Fibroblast of lung (primary cell): Measurements from ENCODE around the gene B3GNT9. TPM values are rescaled to one million over a fixed set of nuclear protein-coding genes. Genes with fewer than 3 reads are reported as not detected.
A peak's percentile ranks its signal among the peaks of the same experiment; 100 is the strongest.

Experiments
- DNase-seq, 2 donors: peaks; one replicate each; pipeline versions ENCODE4 v3.0.0 to v3.0.0-alpha.2; 2010; ENCODE audit warnings: low read depth in 2 of 2
- H2AFZ ChIP-seq: 2 replicates; pipeline ENCODE4 v1.5.1; 2012; ENCODE audit warnings: low read length, control low read depth, inconsistent platforms
- H3K27ac ChIP-seq: 2 replicates; pipeline ENCODE4 v1.5.1; 2011; ENCODE audit warnings: low read length, control low read depth; ENCODE audit not compliant: insufficient read depth
- H3K27me3 ChIP-seq: 2 replicates; pipeline ENCODE4 v1.5.1; 2011; ENCODE audit warnings: mild to moderate bottlenecking, low read length; ENCODE audit not compliant: control insufficient read depth, insufficient read depth
- H3K36me3 ChIP-seq: 2 replicates; pipeline ENCODE4 v1.5.1; 2011; ENCODE audit warnings: low read length; ENCODE audit not compliant: control insufficient read depth, insufficient read depth
- H3K4me1 ChIP-seq: 2 replicates; pipeline ENCODE4 v1.5.1; 2011; ENCODE audit warnings: low read length; ENCODE audit not compliant: control insufficient read depth, insufficient read depth; ENCODE audit errors: extremely low read depth
- H3K4me2 ChIP-seq: 2 replicates; pipeline ENCODE4 v1.5.1; 2011; ENCODE audit warnings: low read length, control low read depth; ENCODE audit not compliant: insufficient read depth; ENCODE audit errors: extremely low read depth
- H3K4me3 ChIP-seq, 4 experiments: fragments of 200-600 bp in 1 of 4; sonication (generic) in 1 of 4; replicated peaks in 1 of 4; 2 replicates each; pipeline ENCODE4 v1.5.1; 2011 to 2016; ENCODE audit warnings: low read length in 4 of 4, low read depth in 3 of 4, mild to moderate bottlenecking in 3 of 4, control low read depth in 2 of 4, inconsistent platforms in 1 of 4, mixed read lengths in 1 of 4; ENCODE audit not compliant: insufficient read depth in 1 of 4; ENCODE audit errors: control extremely low read depth in 1 of 4
- H3K79me2 ChIP-seq: 2 replicates; pipeline ENCODE4 v1.5.1; 2012; ENCODE audit warnings: mild to moderate bottlenecking, low read length, inconsistent platforms; ENCODE audit not compliant: control insufficient read depth, insufficient read depth
- H3K9ac ChIP-seq: 2 replicates; pipeline ENCODE4 v1.5.1; 2011; ENCODE audit warnings: mild to moderate bottlenecking, low read length, control low read depth; ENCODE audit not compliant: insufficient read depth
- H3K9me3 ChIP-seq: 2 replicates; pipeline ENCODE4 v1.5.1; 2012; ENCODE audit warnings: low read depth, low read length; ENCODE audit not compliant: control insufficient read depth, insufficient read depth
- H4K20me1 ChIP-seq: 2 replicates; pipeline ENCODE4 v1.5.1; 2011; ENCODE audit warnings: low read length; ENCODE audit not compliant: control insufficient read depth, insufficient read depth; ENCODE audit errors: extremely low read depth
- EZH2 ChIP-seq: IDR thresholded peaks from 2 replicates; pipeline ENCODE4 v1.5.1; 2012; ENCODE audit warnings: low read length, control low read depth, mild to moderate bottlenecking; ENCODE audit errors: missing control alignments
- polyA plus RNA-seq, 2 donors: library from polyadenylated mRNA; depleted of rRNA in 1 of 2; stranded (reverse) in 1 of 2; unstranded in 1 of 2; fragments of >200 nt; gene quantifications; 2 replicates each; pipeline ENCODE4 v1.2.1, GENCODE V29; 2011 to 2012; ENCODE audit warnings: missing spikeins in 1 of 2
- total RNA-seq: library from RNA; depleted of rRNA; stranded (reverse); fragments of >200 nt; gene quantifications from 2 replicates; pipeline ENCODE4 v1.2.1, GENCODE V29; 2014
- TF ChIP-seq, protein P1 (sequence below), 2 donors: IDR thresholded peaks in 1 of 2; conservative IDR thresholded peaks in 1 of 2; 1 replicate in 1 of 2; 2 replicates in 1 of 2; pipeline ENCODE4 v1.5.1; 2011 to 2012; ENCODE audit warnings: low read length in 2 of 2, control low read depth in 1 of 2, inconsistent platforms in 1 of 2, low read depth in 1 of 2, mild to moderate bottlenecking in 1 of 2

The B3GNT9 gene
- total and polyA plus RNA-seq, 2 donors (not counting 1 experiment from before 2014, with no cell fraction given) = 29.6 to 34.7 TPM

DNA sequence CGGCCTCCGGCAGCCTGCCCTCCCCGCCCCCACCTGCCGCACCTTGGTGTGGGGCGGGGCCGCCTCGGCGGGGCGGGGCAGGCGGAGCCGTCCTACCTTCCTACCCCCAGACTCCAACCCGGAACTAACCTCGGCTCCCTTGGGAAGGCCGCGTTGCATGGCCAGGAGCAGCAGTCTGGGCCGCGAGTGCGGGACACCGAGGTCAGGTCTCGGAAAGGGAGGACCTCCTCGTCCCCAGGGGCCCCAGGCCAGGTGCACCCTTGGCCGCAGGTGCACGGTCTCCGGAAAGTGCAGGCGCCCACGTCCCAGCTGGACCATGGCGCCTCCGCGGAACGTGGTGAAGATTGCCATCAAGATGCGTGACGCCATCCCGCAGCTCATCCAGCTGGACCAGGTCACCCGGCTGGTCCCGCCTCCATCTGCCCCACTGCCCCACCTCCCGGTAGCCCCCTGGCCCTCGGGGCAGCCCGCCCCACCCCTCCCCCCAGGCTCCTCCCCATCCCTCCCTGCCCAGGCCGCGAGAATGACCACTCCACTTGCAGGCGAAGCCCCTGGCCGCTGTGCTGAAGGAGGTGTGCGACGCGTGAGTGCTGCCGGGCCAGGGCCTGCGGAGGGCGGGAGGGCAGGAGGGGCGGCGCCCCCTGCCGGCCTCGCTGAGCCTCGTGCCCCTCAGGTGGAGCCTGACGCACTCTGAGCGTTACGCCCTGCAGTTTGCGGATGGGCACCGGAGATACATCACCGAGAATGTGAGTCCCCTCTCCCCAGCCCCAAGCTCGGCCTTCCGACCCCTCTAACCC is 48.4 kb upstream of the B3GNT9 start, which contains the start of gene ELMO3:
Gene ELMO3 (plus strand): TSS at position 121 of the 797 bp plus-strand sequence. CDS start 196 bp downstream, at position 317.
- H3K79me2 ChIP-seq = peaks cover 6% of the 10 kb centered on the region
- no peaks in the 10 kb centered on the region for H3K9me3 ChIP-seq
- no peak within 1 kb of the TSS for H3K4me2 ChIP-seq
- H3K36me3 ChIP-seq = peaks cover 54% of the 10 kb centered on the region
- H3K4me1 ChIP-seq = no peaks in the 10 kb centered on the region
- no peak within 1 kb of the TSS for H2AFZ ChIP-seq
- no peaks in the 10 kb centered on the region for H4K20me1 ChIP-seq
- no peaks in the 10 kb centered on the region for H3K27me3 ChIP-seq
- H3K9ac ChIP-seq = no peak within 1 kb of the TSS
- H3K27ac ChIP-seq = no peak within 1 kb of the TSS
- no peak for DNase-seq
- H3K4me3 ChIP-seq = no peak within 1 kb of the TSS
- TF ChIP-seq, protein P1, sequence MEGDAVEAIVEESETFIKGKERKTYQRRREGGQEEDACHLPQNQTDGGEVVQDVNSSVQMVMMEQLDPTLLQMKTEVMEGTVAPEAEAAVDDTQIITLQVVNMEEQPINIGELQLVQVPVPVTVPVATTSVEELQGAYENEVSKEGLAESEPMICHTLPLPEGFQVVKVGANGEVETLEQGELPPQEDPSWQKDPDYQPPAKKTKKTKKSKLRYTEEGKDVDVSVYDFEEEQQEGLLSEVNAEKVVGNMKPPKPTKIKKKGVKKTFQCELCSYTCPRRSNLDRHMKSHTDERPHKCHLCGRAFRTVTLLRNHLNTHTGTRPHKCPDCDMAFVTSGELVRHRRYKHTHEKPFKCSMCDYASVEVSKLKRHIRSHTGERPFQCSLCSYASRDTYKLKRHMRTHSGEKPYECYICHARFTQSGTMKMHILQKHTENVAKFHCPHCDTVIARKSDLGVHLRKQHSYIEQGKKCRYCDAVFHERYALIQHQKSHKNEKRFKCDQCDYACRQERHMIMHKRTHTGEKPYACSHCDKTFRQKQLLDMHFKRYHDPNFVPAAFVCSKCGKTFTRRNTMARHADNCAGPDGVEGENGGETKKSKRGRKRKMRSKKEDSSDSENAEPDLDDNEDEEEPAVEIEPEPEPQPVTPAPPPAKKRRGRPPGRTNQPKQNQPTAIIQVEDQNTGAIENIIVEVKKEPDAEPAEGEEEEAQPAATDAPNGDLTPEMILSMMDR (conservative IDR thresholded peaks at IDR 0.05 in 1 of 2, IDR thresholded peaks at IDR 0.05 in 1 of 2; ENCODE audit: low read depth in 1 of 2, low read length in 2 of 2) = peak in 1 of 2 donors; percentile 36
- TF ChIP-seq EZH2 = no peak

DNA sequence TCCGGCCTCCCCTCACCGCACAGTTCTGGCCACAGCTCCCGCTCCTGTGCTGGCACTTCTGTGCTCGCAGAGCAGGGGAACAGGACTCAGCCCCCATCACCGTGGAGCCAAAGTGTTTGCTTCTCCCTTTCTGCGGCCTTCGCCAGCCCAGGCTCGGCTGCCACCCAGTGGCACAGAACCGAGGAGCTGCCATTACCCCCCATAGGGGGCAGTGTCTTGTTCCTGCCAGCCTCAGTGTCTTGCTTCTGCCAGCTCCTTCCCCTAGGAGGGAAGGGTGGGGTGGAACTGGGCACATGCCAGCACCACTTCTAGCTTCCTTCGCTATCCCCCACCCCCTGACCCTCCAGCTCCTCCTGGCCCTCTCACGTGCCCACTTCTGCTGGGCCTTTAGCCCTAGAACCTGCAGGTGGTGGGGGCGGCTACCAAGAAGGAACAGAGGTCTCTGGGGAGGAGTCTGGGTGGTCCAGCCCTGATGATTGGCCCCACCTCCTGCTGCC is 47.5 kb upstream of the B3GNT9 start:
- no peak overlapping the region for H2AFZ ChIP-seq
- no peak overlapping the region for H3K4me2 ChIP-seq
- no peaks in the 10 kb centered on the region for H3K27me3 ChIP-seq
- H3K36me3 ChIP-seq = peaks cover 53% of the 10 kb centered on the region
- H3K9me3 ChIP-seq = no peaks in the 10 kb centered on the region
- peaks cover 15% of the 10 kb centered on the region for H3K79me2 ChIP-seq
- no peak overlapping the region for H3K27ac ChIP-seq
- H4K20me1 ChIP-seq = no peaks in the 10 kb centered on the region
- H3K4me1 ChIP-seq = peaks cover 3% of the 10 kb centered on the region
- no peak for TF ChIP-seq EZH2
- TF ChIP-seq, protein P1 (conservative IDR thresholded peaks at IDR 0.05 in 1 of 2, IDR thresholded peaks at IDR 0.05 in 1 of 2; ENCODE audit: low read depth in 1 of 2, low read length in 2 of 2) = peak; percentile 59 to 71
- no peak overlapping the region for H3K4me3 ChIP-seq
- DNase-seq = peak; percentile 24 to 54
- no peak overlapping the region for H3K9ac ChIP-seq

DNA sequence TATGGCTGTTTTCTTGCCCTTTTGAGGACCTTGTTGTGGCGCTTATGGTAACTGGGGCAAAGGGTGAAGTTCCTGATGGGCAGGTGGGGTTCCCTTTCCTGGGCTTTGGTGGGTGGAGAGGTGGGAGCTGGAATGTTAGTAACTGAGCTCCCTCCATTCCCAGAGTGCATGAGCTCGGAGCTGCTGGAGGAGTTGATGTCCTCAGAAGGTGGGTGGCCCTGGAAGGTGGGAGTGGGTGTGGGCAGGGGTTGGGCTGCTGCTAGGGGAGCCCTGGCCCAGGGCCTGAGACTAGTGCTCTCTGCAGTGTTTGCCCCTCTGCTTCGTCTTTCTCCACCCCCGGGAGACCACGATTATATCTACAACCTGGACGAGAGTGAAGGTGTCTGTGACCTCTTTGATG is 46.9 kb upstream of the B3GNT9 start:
- H3K27me3 ChIP-seq = no peaks in the 10 kb centered on the region
- H3K4me2 ChIP-seq = no peak overlapping the region
- peaks cover 9% of the 10 kb centered on the region for H3K4me1 ChIP-seq
- DNase-seq = no peak
- peaks cover 51% of the 10 kb centered on the region for H3K36me3 ChIP-seq
- no peak overlapping the region for H3K9ac ChIP-seq
- H3K27ac ChIP-seq = no peak overlapping the region
- H4K20me1 ChIP-seq = no peaks in the 10 kb centered on the region
- no peaks in the 10 kb centered on the region for H3K9me3 ChIP-seq
- H3K4me3 ChIP-seq = no peak overlapping the region
- TF ChIP-seq, protein P1 (conservative IDR thresholded peaks at IDR 0.05 in 1 of 2, IDR thresholded peaks at IDR 0.05 in 1 of 2; ENCODE audit: low read depth in 1 of 2, low read length in 2 of 2) = no peak
- TF ChIP-seq EZH2 = no peak
- peaks cover 21% of the 10 kb centered on the region for H3K79me2 ChIP-seq
- no peak overlapping the region for H2AFZ ChIP-seq
